H54 (cell line): ENCODE results near the gene CATSPER4.
"Not testable (repeated sequence)": the region's sequence is repeated elsewhere in the genome, so short reads cannot be mapped to it uniquely, and the experiment has no call there.

Experiments used
- DNase-seq: peaks from one replicate; pipeline ENCODE4 v3.0.0; 2011; ENCODE audit warnings: low spot score, mixed read lengths; ENCODE audit not compliant: insufficient read length
- FAIRE-seq: peaks from 3 replicates; lab custom pipeline; 2011; peaks lifted over from hg19 to GRCh38; lab: Jason Lieb, UNC
- POLR2A ChIP-seq: IDR thresholded peaks from 2 replicates; pipeline ENCODE4 v1.6.1; 2011; ENCODE audit warnings: low read depth, mild to moderate bottlenecking, low read length

CATSPER4 gene

GRCh38 chr1:26197301-26197700 is 6.9 kb downstream of the CATSPER4 start:
- DNase-seq: no peak
- TF ChIP-seq POLR2A: no peak
- no peak for FAIRE-seq

- TF ChIP-seq POLR2A: no peak
- FAIRE-seq: no peak
These were observed 7.4 kb downstream of the CATSPER4 start for GRCh38 chr1:26197813-26198212.

GRCh38 chr1:26200413-26200812 is 10.0 kb downstream of the CATSPER4 start:
- no peak for TF ChIP-seq POLR2A
- no peak for FAIRE-seq
- no peak for DNase-seq

More at GRCh38 chr1:26197813-26198212, 7.4 kb downstream of the CATSPER4 start:
- no peak for DNase-seq

GRCh38 chr1:26203642-26204318 is 13.4 kb downstream of the CATSPER4 start:
- no peak for DNase-seq
- FAIRE-seq: no peak
- no peak for TF ChIP-seq POLR2A

- no peak for FAIRE-seq
- TF ChIP-seq POLR2A: no peak
- no peak for DNase-seq
These were observed 19.9 kb downstream of the CATSPER4 start for GRCh38 chr1:26210147-26210870.

- DNase-seq: no peak
- no peak for TF ChIP-seq POLR2A
- no peak for FAIRE-seq
These were observed 22.3 kb downstream of the CATSPER4 start for GRCh38 chr1:26212726-26213125.

GRCh38 chr1:26213335-26213905 is 23.0 kb downstream of the CATSPER4 start:
- TF ChIP-seq POLR2A: no peak
- no peak for DNase-seq
- no peak for FAIRE-seq

- DNase-seq (no peak), FAIRE-seq (no peak)
- no peak for TF ChIP-seq POLR2A
These were observed 24.8 kb downstream of the CATSPER4 start for GRCh38 chr1:26215246-26215645.

GRCh38 chr1:26218906-26219494 is 28.6 kb downstream of the CATSPER4 start:
- DNase-seq (peak; percentile 26), FAIRE-seq (peak; percentile 58)
- TF ChIP-seq POLR2A: no peak

- TF ChIP-seq POLR2A: no peak
- FAIRE-seq (no peak), DNase-seq (no peak)
These were observed 30.0 kb downstream of the CATSPER4 start for GRCh38 chr1:26220199-26220912.

GRCh38 chr1:26221094-26221493 is 30.7 kb downstream of the CATSPER4 start:
- DNase-seq (no peak), FAIRE-seq (no peak)
- TF ChIP-seq POLR2A: no peak

- no peak for TF ChIP-seq POLR2A
- no peak for FAIRE-seq
- no peak for DNase-seq
These were observed 34.2 kb downstream of the CATSPER4 start for GRCh38 chr1:26224606-26225005.

GRCh38 chr1:26225033-26225831 is 34.8 kb downstream of the CATSPER4 start:
- DNase-seq: no peak
- no peak for TF ChIP-seq POLR2A
- no peak for FAIRE-seq

- FAIRE-seq, DNase-seq: not testable (repeated sequence)
These were observed 40.3 kb downstream of the CATSPER4 start for GRCh38 chr1:26230682-26231081.
